COLO668 (cell line): ENCODE results near the gene MYT1.

ENCODE experiments used
- DNase-seq: peaks from one replicate; lab custom pipeline; 2025; ENCODE audit not compliant: unreplicated experiment; lab: John Stamatoyannopoulos, UW

The MYT1 gene

GRCh38 chr20:64242003-64242796 is 77.9 kb downstream of the MYT1 start:
- no peak for DNase-seq

- DNase-seq: no peak
These were observed 78.7 kb downstream of the MYT1 start for GRCh38 chr20:64242797-64243475.

- DNase-seq: no peak
These were observed 80.1 kb downstream of the MYT1 start for GRCh38 chr20:64244281-64244805.

- DNase-seq: no peak
These were observed 80.8 kb downstream of the MYT1 start for GRCh38 chr20:64244870-64245603.

- DNase-seq: no peak
These were observed 81.7 kb downstream of the MYT1 start for GRCh38 chr20:64245746-64246595.

GRCh38 chr20:64246616-64247306 is 82.5 kb downstream of the MYT1 start:
- no peak for DNase-seq

GRCh38 chr20:64247307-64247618 is 83.0 kb downstream of the MYT1 start:
- no peak for DNase-seq

- no peak for DNase-seq
These were observed 84.0 kb downstream of the MYT1 start for GRCh38 chr20:64247970-64248841.

GRCh38 chr20:64250027-64250426 is 85.8 kb downstream of the MYT1 start:
- DNase-seq: no peak

GRCh38 chr20:64253000-64253383 is 88.7 kb downstream of the MYT1 start:
- DNase-seq: no peak

- no peak for DNase-seq
These were observed 89.2 kb downstream of the MYT1 start for GRCh38 chr20:64253443-64253842.

GRCh38 chr20:64254156-64254555 is 89.9 kb downstream of the MYT1 start:
- no peak for DNase-seq

- no peak for DNase-seq
These were observed 90.5 kb downstream of the MYT1 start for GRCh38 chr20:64254571-64255360.

- DNase-seq: peak; percentile 96
These were observed 91.4 kb downstream of the MYT1 start, which contains the start of gene PCMTD2 for GRCh38 chr20:64255361-64256281. PCMTD2 (plus strand) TSS chr20:64255748; CDS start chr20:64259966, 4,218 bp downstream.

GRCh38 chr20:64256282-64256935 is 92.2 kb downstream of the MYT1 start:
- DNase-seq: no peak

GRCh38 chr20:64257107-64257757 is 93.0 kb downstream of the MYT1 start:
- no peak for DNase-seq
